HL-60 (cell line): ENCODE data around the gene ZNF383.
"Not testable (repeated sequence)": the region's sequence is repeated elsewhere in the genome, so short reads cannot be mapped to it uniquely, and the experiment has no call there.

ENCODE experiments used
- REST ChIP-seq: IDR thresholded peaks from 2 replicates; pipeline ENCODE4 v1.6.1; 2012; ENCODE audit warnings: low read depth; ENCODE audit not compliant: insufficient replicate concordance
- TF ChIP-seq, protein P1 (sequence below): IDR thresholded peaks from one replicate; pipeline ENCODE4 v1.5.1; 2011; ENCODE audit warnings: low read length, control low read depth, inconsistent platforms; ENCODE audit not compliant: insufficient read depth

DNA sequence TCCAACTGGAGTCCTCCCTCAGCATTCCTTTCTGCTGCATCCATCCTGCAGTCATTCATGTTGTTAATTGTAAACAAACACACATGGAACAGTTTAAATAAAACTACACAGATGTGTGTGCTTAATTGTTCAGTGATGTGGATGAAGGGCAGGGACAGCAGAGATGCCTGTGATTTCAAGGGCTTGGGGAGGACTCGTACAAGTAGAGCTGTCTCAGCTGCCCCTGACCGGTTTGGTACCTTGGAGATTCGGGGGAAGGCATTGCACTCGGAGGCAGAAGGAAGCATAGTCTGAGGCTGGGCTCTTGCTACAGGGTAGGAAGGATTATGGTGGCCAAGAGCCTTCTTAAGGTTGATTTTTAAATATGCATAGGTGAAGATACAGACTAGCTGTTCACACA, 49.7 kb downstream of the ZNF383 start:
- not testable (repeated sequence) for TF ChIP-seq REST
- TF ChIP-seq, protein P1, sequence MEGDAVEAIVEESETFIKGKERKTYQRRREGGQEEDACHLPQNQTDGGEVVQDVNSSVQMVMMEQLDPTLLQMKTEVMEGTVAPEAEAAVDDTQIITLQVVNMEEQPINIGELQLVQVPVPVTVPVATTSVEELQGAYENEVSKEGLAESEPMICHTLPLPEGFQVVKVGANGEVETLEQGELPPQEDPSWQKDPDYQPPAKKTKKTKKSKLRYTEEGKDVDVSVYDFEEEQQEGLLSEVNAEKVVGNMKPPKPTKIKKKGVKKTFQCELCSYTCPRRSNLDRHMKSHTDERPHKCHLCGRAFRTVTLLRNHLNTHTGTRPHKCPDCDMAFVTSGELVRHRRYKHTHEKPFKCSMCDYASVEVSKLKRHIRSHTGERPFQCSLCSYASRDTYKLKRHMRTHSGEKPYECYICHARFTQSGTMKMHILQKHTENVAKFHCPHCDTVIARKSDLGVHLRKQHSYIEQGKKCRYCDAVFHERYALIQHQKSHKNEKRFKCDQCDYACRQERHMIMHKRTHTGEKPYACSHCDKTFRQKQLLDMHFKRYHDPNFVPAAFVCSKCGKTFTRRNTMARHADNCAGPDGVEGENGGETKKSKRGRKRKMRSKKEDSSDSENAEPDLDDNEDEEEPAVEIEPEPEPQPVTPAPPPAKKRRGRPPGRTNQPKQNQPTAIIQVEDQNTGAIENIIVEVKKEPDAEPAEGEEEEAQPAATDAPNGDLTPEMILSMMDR: not testable (repeated sequence)
